Gastroesophageal sphincter (tissue), 4 donors: ENCODE results near the gene SLC16A10. TPM values are rescaled to one million over a fixed set of nuclear protein-coding genes. Genes with fewer than 3 reads are reported as not detected.
"Not testable (repeated sequence)": the region's sequence is repeated elsewhere in the genome, so short reads cannot be mapped to it uniquely, and the experiment has no call there.

Source experiments
- ATAC-seq: fragments of 150-250 bp; one replicate; pipeline ENCODE4 v1.9.1; 2016; ENCODE audit warnings: mild to moderate bottlenecking, moderate library complexity
- H3K27ac ChIP-seq, 4 donors: fragments of 200-600 bp; sonication (generic) in 3 of 4; 1 replicate in 3 of 4; 2 replicates in 1 of 4; pipeline ENCODE4 v1.5.1; 2016 to 2019
- H3K27me3 ChIP-seq: fragments of 200-600 bp; sonication (generic); one replicate; pipeline ENCODE4 v1.5.1; 2019
- H3K36me3 ChIP-seq, 2 donors: fragments of 200-600 bp; sonication (generic); one replicate each; pipeline ENCODE4 v1.5.1; 2019; ENCODE audit warnings: control low read depth in 1 of 2
- H3K4me1 ChIP-seq, 3 donors: fragments of 200-600 bp; sonication (generic); 1 replicate in 2 of 3; 2 replicates in 1 of 3; pipeline ENCODE4 v1.5.1; 2016 to 2019; ENCODE audit warnings: control low read depth in 2 of 3
- H3K4me3 ChIP-seq, 2 donors: fragments of 200-600 bp; sonication (generic); one replicate each; pipeline ENCODE4 v1.5.1; 2019; ENCODE audit warnings: mild to moderate bottlenecking in 1 of 2, moderate library complexity in 1 of 2
- H3K9me3 ChIP-seq, 3 donors: fragments of 200-600 bp; sonication (generic); one replicate each; pipeline ENCODE4 v1.5.1; 2017 to 2019; ENCODE audit warnings: control low read depth in 2 of 3
- EP300 ChIP-seq: sonication (generic); formaldehyde crosslinking; IDR thresholded peaks from one replicate; pipeline ENCODE4 v1.6.1; 2017; ENCODE audit warnings: antibody characterized with exemption, mild to moderate bottlenecking
- POLR2A ChIP-seq, 2 donors: fragments of 450-650 bp; IDR thresholded peaks; one replicate each; pipeline ENCODE4 v1.6.1; 2017; ENCODE audit warnings: antibody characterized with exemption in 2 of 2, mild to moderate bottlenecking in 2 of 2, moderate library complexity in 1 of 2
- POLR2AphosphoS5 ChIP-seq: sonication (generic); formaldehyde crosslinking; IDR thresholded peaks from one replicate; pipeline ENCODE4 v1.6.1; 2017; ENCODE audit warnings: antibody characterized with exemption
- WGBS, 2 donors: methylation state at CpG; one replicate each; pipeline ENCODE4 v1.1.5; 2018; ENCODE audit warnings: low coverage in 1 of 2; 5-methylcytosine and 5-hydroxymethylcytosine counted together
- total RNA-seq, 4 donors: library from RNA; depleted of rRNA; stranded (reverse); fragments of >200 nt; gene quantifications; one replicate each; pipeline ENCODE4 v1.1.0, GENCODE V29; 2016
- TF ChIP-seq, protein P1 (sequence below), 4 experiments: fragments of 200-600 bp in 2 of 4; fragments of 450-650 bp in 2 of 4; sonication (generic) in 1 of 4; IDR thresholded peaks; one replicate each; pipeline ENCODE4 v1.5.1; 2017 to 2019; ENCODE audit warnings: antibody characterized with exemption in 4 of 4, mild to moderate bottlenecking in 2 of 4, moderate library complexity in 2 of 4

The SLC16A10 gene
- total RNA-seq, 4 donors from 2014 or later, result 0.32 to 4.7 (median 0.93) TPM

DNA sequence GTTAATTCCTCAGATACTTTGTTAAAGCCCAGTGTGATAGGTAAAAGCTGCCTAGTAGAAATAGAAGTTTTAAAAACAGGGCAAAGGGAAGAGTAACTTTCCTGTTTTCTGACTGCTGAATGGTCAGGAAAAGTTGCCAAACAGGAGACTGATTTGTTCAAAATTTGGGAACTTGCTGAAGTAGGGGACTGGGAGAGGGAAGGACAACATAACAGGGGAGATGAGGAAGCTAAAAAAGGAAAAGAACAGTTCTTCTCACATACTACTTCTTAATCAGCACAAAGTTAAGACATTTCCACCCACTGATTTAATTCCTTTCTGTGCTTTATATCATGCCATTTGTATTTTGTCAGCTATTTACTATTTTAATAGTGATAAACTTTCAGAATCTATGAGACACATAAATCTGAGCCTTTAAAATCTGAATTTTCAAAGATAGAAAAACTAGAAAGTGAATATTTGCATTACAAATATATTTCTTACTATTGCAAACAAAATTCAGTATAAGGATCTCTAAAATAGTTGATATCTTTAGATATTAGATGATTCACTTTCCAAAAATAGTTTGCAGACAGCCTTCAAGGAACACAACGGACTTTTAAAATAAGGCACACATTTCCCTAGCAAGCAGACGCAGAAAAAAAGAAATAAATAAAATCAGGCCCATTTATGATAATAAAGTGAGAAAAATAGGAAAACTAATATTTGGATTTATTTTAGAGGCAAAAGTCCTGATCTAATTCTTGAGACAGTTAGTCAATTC is 36.9 kb upstream of the SLC16A10 start:
- no peaks in the 10 kb centered on the region for H3K4me1 ChIP-seq
- H3K4me3 ChIP-seq, result no peak overlapping the region
- no peaks in the 10 kb centered on the region for H3K36me3 ChIP-seq
- H3K27me3 ChIP-seq, result no peaks in the 10 kb centered on the region
- ATAC-seq, result no peak
- WGBS, 2 donors, result 53 to 54% methylated on average over 2 of the region's 2 CpGs
- no peak overlapping the region for H3K27ac ChIP-seq
- no peaks in the 10 kb centered on the region for H3K9me3 ChIP-seq
- TF ChIP-seq POLR2AphosphoS5 (no peak), EP300 (no peak), POLR2A (IDR thresholded peaks at IDR 0.05) (no peak)
- TF ChIP-seq, protein P1, sequence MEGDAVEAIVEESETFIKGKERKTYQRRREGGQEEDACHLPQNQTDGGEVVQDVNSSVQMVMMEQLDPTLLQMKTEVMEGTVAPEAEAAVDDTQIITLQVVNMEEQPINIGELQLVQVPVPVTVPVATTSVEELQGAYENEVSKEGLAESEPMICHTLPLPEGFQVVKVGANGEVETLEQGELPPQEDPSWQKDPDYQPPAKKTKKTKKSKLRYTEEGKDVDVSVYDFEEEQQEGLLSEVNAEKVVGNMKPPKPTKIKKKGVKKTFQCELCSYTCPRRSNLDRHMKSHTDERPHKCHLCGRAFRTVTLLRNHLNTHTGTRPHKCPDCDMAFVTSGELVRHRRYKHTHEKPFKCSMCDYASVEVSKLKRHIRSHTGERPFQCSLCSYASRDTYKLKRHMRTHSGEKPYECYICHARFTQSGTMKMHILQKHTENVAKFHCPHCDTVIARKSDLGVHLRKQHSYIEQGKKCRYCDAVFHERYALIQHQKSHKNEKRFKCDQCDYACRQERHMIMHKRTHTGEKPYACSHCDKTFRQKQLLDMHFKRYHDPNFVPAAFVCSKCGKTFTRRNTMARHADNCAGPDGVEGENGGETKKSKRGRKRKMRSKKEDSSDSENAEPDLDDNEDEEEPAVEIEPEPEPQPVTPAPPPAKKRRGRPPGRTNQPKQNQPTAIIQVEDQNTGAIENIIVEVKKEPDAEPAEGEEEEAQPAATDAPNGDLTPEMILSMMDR (IDR thresholded peaks at IDR 0.05), result no peak

DNA sequence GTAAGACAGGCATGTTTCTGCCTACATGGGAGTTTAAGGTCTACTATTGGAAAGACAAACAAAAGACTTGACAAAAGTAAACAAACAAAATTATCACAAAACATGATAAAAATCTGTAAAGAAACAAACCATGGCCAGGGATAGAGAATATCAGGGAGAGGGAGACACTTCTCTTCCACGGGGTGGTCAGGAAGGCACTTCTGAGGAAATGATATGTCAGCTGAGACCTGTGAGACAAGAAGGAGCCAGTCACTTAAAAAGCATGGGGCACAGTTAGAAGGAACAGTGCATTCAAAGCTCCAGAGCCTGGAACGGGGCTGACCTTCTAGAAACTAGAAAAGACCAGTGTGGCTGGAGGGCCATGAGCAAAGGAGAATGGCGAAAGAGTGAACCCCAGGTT is 35.1 kb upstream of the SLC16A10 start:
- 67 to 87% methylated on average over 2 to 3 of the region's 3 CpGs for WGBS, 2 donors
- TF ChIP-seq POLR2A (IDR thresholded peaks at IDR 0.05) (no peak), EP300 (no peak), POLR2AphosphoS5 (no peak)
- TF ChIP-seq, protein P1 (IDR thresholded peaks at IDR 0.05), result no peak
- H3K9me3 ChIP-seq, result no peaks in the 10 kb centered on the region
- H3K27ac ChIP-seq, result no peak overlapping the region
- H3K27me3 ChIP-seq, result no peaks in the 10 kb centered on the region
- no peak for ATAC-seq
- H3K4me3 ChIP-seq, result no peak overlapping the region
- no peaks in the 10 kb centered on the region for H3K36me3 ChIP-seq
- no peaks in the 10 kb centered on the region for H3K4me1 ChIP-seq

DNA sequence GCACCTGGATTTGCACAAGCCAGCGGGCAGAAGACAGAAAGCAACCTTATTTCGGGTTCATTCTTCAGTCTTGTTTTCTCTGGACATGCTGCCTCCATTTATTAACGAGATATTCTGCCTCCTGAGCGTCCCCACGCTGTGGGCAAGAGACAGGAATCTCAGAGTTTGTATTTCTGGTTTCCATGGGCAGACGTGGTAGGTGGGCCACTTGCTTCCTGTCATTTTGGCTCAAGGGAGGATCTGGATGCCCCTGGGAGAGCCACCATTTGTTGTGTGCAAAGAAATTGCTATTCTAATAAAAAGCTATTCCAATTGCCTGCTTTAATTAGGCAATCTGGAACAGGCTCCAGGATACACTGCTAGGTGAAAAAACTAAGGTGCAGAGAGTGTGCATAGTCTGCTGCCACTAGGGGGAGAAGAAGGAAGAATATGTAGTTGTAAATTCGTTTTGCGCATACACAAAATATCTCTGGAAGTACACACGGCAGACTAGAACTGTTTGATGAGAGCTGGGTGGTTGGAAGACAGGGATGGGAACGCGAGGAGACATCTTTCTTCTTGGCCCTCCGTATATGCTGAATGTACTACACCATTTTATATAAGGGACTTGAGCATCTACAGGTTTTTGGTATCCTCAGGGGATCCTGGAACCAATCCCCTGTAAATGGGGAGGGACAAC is 30.1 kb upstream of the SLC16A10 start:
- peaks cover 3% of the 10 kb centered on the region for H3K27me3 ChIP-seq
- WGBS, 2 donors, result 31 to 32% methylated on average over 6 to 8 of the region's 12 CpGs
- H3K27ac ChIP-seq, result no peak overlapping the region
- TF ChIP-seq, protein P1 (IDR thresholded peaks at IDR 0.05), result peak; percentile 44 to 66 (median 52)
- no peak for TF ChIP-seq EP300
- H3K9me3 ChIP-seq, result no peaks in the 10 kb centered on the region
- no peaks in the 10 kb centered on the region for H3K36me3 ChIP-seq
- no peak for ATAC-seq
- H3K4me3 ChIP-seq, result no peak overlapping the region
- H3K4me1 ChIP-seq, result no peaks in the 10 kb centered on the region

DNA sequence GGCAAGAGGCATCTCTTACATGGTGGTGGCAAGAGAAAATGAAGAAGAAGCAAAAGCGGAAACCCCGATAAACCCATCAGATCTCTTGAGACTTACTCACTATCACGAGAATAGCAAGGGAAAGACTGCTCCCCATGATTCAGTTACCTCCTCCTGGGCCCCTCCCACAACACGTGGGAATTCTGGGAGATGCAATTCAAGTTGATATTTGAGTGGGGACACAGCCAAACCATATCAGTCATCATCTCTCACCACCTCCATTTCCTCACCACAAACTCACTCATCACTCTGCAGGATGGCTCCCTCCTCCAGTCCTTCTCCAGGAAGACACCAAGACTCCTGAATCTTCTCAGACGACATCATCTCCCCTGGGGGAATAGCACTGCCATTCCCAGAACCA is 25.8 kb upstream of the SLC16A10 start:
- peaks cover 0 to 16% (median 0%) of the 10 kb centered on the region in 3 donors for H3K9me3 ChIP-seq
- no peak for ATAC-seq
- H3K27ac ChIP-seq, result no peak overlapping the region
- no peaks in the 10 kb centered on the region for H3K36me3 ChIP-seq
- peaks cover 3% of the 10 kb centered on the region for H3K27me3 ChIP-seq
- WGBS, 2 donors, result 80 to 91% methylated on average over 4 to 5 of the region's 5 CpGs
- no peak overlapping the region for H3K4me3 ChIP-seq
- no peak for TF ChIP-seq POLR2AphosphoS5
- H3K4me1 ChIP-seq, result no peaks in the 10 kb centered on the region

DNA sequence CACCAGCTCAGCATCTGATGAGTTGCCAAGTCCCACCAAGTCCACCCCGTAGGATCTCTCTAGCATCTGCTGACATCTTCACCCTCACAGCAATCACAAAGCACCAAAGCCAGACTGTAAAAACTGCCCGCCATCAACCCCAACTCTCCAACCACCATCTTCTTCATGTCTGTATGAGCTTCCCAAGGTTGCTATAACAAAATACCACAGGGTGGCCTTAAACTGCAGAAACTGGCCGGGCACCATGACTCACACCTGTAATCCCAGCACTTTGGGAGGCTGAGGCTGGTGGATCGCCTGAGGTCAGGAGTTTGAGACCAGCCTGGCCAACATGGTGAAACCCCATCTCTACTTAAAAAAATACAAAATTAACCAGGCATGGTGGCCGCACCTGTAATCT is 25.3 kb upstream of the SLC16A10 start:
- H3K4me1 ChIP-seq, H3K27ac ChIP-seq, H3K27me3 ChIP-seq, H3K36me3 ChIP-seq, ATAC-seq, H3K4me3 ChIP-seq: not testable (repeated sequence)
- 71 to 97% methylated on average over 2 to 5 of the region's 5 CpGs for WGBS, 2 donors
- H3K9me3 ChIP-seq, result peaks cover 0 to 16% (median 0%) of the 10 kb centered on the region in 3 donors

DNA sequence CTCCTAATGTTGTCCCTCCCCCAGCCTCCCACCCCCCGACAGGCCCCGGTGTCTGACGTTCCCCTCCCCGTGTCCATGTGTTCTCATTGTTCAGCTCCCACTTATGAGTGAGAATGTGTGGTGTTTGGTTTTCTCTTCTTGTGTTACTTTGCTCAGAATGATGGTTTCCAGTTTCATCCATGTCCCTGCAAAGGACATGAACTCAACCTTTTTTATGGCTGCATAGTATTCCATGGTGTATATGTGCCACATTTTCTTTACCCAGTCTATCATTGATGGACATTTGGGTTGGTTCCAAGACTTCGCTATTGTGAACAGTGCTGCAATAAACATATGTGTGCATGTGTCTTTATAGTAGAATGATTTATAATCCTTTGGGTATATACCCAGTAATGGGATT is 24.4 kb upstream of the SLC16A10 start:
- not testable (repeated sequence) for ATAC-seq, H3K4me3 ChIP-seq, H3K27me3 ChIP-seq, H3K27ac ChIP-seq, H3K36me3 ChIP-seq, H3K4me1 ChIP-seq
- peaks cover 0 to 16% (median 0%) of the 10 kb centered on the region in 3 donors for H3K9me3 ChIP-seq
- whole genome bisulfite sequencing, 2 donors, result 83% methylated on average over 5 of the region's 5 CpGs; no CpG with 5 or more reads in 1 of the 2 donors
